ENCODE results near the gene PNPLA8. TPM values are rescaled to one million over a fixed set of nuclear protein-coding genes. Genes with fewer than 3 reads are reported as not detected.
A peak's percentile ranks its signal among the peaks of the same experiment; 100 is the strongest.

PNPLA8 gene
- total RNA-seq, 2 experiments from 2014 or later, result 85.9 to 88.6 TPM

GRCh38 chr7:108535744-108536143 lies 9.8 kb upstream of the PNPLA8 start:
- CTCF ChIA-PET, result no interaction called here
- H3K27ac Mint-ChIP-seq, result no peak overlapping the region
- no peak for TF ChIP-seq CTCF (IDR thresholded peaks at IDR 0.05)
- no peaks in the 10 kb centered on the region for H3K36me3 Mint-ChIP-seq (ENCODE audit: low read depth)
- ATAC-seq (ENCODE audit: poor library complexity) (no peak), DNase-seq (no peak)
- H3K4me3 Mint-ChIP-seq, result no peak overlapping the region
- no peaks in the 10 kb centered on the region for H3K4me1 Mint-ChIP-seq (ENCODE audit: low read depth)
- Histone ChIP-seq H3K27me3 (ENCODE audit: control insufficient read depth in 1 of 2, insufficient read depth in 2 of 2, low read length in 2 of 2) (no peaks in the 10 kb centered on the region), H3K4me3 (ENCODE audit: low read length) (no peak overlapping the region), H3K27ac (ENCODE audit: low read depth in 1 of 2, low read length in 2 of 2) (no peak overlapping the region), H3K9me3 (ENCODE audit: control insufficient read depth in 1 of 2, insufficient read depth in 1 of 2, low read length in 2 of 2) (no peaks in the 10 kb centered on the region), H3K36me3 (ENCODE audit: insufficient read depth, low read length) (no peaks in the 10 kb centered on the region), H3K4me1 (ENCODE audit: insufficient read depth, low read length) (no peaks in the 10 kb centered on the region)
- no peaks in the 10 kb centered on the region for H3K9me3 Mint-ChIP-seq
- intact Hi-C loops (cut with DNase I, micrococcal nuclease), result no loop called here
- peaks cover 25% of the 10 kb centered on the region for H3K27me3 Mint-ChIP-seq
- POLR2A ChIA-PET, result no interaction called here

- H3K36me3 ChIP-seq (ENCODE audit: insufficient read depth, low read length), result no peaks in the 10 kb centered on the region
- H3K4me1 Mint-ChIP-seq (ENCODE audit: low read depth), result no peaks in the 10 kb centered on the region
- no peaks in the 10 kb centered on the region for H3K9me3 Mint-ChIP-seq
- intact Hi-C loops (cut with DNase I, micrococcal nuclease), result no loop called here
- no peaks in the 10 kb centered on the region for H3K36me3 Mint-ChIP-seq (ENCODE audit: low read depth)
- ChIA-PET POLR2A (no interaction called here), CTCF (no interaction called here)
- H3K4me3 ChIP-seq (ENCODE audit: low read length), result no peak overlapping the region
- H3K4me3 Mint-ChIP-seq, result no peak overlapping the region
- H3K27me3 Mint-ChIP-seq, result peaks cover 25% of the 10 kb centered on the region
- H3K4me1 ChIP-seq (ENCODE audit: insufficient read depth, low read length), result no peaks in the 10 kb centered on the region
- TF ChIP-seq CTCF (IDR thresholded peaks at IDR 0.05), result no peak
- DNase-seq, result peak in 2 of 14 experiments; percentile 13 to 22
- no peak overlapping the region for H3K27ac ChIP-seq (ENCODE audit: low read depth in 1 of 2, low read length in 2 of 2)
- H3K9me3 ChIP-seq (ENCODE audit: control insufficient read depth in 1 of 2, insufficient read depth in 1 of 2, low read length in 2 of 2), result no peaks in the 10 kb centered on the region
- H3K27me3 ChIP-seq (ENCODE audit: control insufficient read depth in 1 of 2, insufficient read depth in 2 of 2, low read length in 2 of 2), result no peaks in the 10 kb centered on the region
- H3K27ac Mint-ChIP-seq, result no peak overlapping the region
- no peak for ATAC-seq (ENCODE audit: poor library complexity)
These were observed 9.3 kb upstream of the PNPLA8 start for GRCh38 chr7:108535257-108535656.

GRCh38 chr7:108533712-108534111 lies 7.8 kb upstream of the PNPLA8 start:
- Histone ChIP-seq H3K4me3 (ENCODE audit: low read length) (no peak overlapping the region), H3K36me3 (ENCODE audit: insufficient read depth, low read length) (no peaks in the 10 kb centered on the region), H3K9me3 (ENCODE audit: control insufficient read depth in 1 of 2, insufficient read depth in 1 of 2, low read length in 2 of 2) (no peaks in the 10 kb centered on the region), H3K4me1 (ENCODE audit: insufficient read depth, low read length) (no peaks in the 10 kb centered on the region), H3K27me3 (ENCODE audit: control insufficient read depth in 1 of 2, insufficient read depth in 2 of 2, low read length in 2 of 2) (no peaks in the 10 kb centered on the region), H3K27ac (ENCODE audit: low read depth in 1 of 2, low read length in 2 of 2) (no peak overlapping the region)
- ATAC-seq (ENCODE audit: poor library complexity) (no peak), DNase-seq (no peak)
- no peak overlapping the region for H3K27ac Mint-ChIP-seq
- intact Hi-C loops (cut with DNase I, micrococcal nuclease), result no loop called here
- H3K9me3 Mint-ChIP-seq, result no peaks in the 10 kb centered on the region
- TF ChIP-seq CTCF (IDR thresholded peaks at IDR 0.05), result no peak
- H3K4me1 Mint-ChIP-seq (ENCODE audit: low read depth), result no peaks in the 10 kb centered on the region
- no peak overlapping the region for H3K4me3 Mint-ChIP-seq
- CTCF ChIA-PET, result interaction anchor here (1.5 kb wide), 1 partner anchor 18 kb away, joined by 3 read pairs; no protein-coding TSS in a partner anchor
- H3K36me3 Mint-ChIP-seq (ENCODE audit: low read depth), result no peaks in the 10 kb centered on the region
- POLR2A ChIA-PET, result no interaction called here
- H3K27me3 Mint-ChIP-seq, result peaks cover 16% of the 10 kb centered on the region
